Spleen (tissue), 11 donors: ENCODE data around the gene RBM23. TPM values are rescaled to one million over a fixed set of nuclear protein-coding genes. Genes with fewer than 3 reads are reported as not detected.

Source experiments
- DNase-seq: peaks from one replicate; pipeline ENCODE4 v3.0.0-alpha.2; 2020
- H3K27ac ChIP-seq, 8 donors: fragments of 200-600 bp; sonication (generic) in 7 of 8; 1 replicate in 4 of 8; 2 replicates in 4 of 8; pipeline versions ENCODE4 v1.5.0 to v1.8.0; 2016 to 2021; ENCODE audit warnings: inconsistent platforms in 4 of 8, mild to moderate bottlenecking in 4 of 8, moderate library complexity in 1 of 8
- H3K27me3 ChIP-seq, 7 donors: fragments of 200-600 bp; sonication (generic) in 6 of 7; replicated peaks in 1 of 7; 1 replicate in 4 of 7; 2 replicates in 3 of 7; pipeline versions ENCODE4 v1.5.0 to v1.8.0; 2016 to 2021; ENCODE audit warnings: inconsistent platforms in 3 of 7, mild to moderate bottlenecking in 1 of 7
- H3K36me3 ChIP-seq, 6 donors: fragments of 200-600 bp; sonication (generic) in 5 of 6; 1 replicate in 4 of 6; 2 replicates in 2 of 6; pipeline versions ENCODE4 v1.5.0 to v1.8.0; 2016 to 2021; ENCODE audit warnings: inconsistent platforms in 2 of 6
- H3K4me1 ChIP-seq, 6 donors: fragments of 200-600 bp; sonication (generic) in 5 of 6; 1 replicate in 3 of 6; 2 replicates in 3 of 6; pipeline versions ENCODE4 v1.5.0 to v1.8.0; 2016 to 2021; ENCODE audit warnings: inconsistent platforms in 3 of 6
- H3K4me3 ChIP-seq, 8 donors: fragments of 200-600 bp; sonication (generic) in 7 of 8; 1 replicate in 4 of 8; 2 replicates in 4 of 8; pipeline versions ENCODE4 v1.5.0 to v1.8.0; 2016 to 2021; ENCODE audit warnings: inconsistent platforms in 4 of 8, mild to moderate bottlenecking in 4 of 8, moderate library complexity in 2 of 8
- H3K9me3 ChIP-seq, 8 donors: fragments of 200-600 bp; sonication (generic) in 7 of 8; 1 replicate in 4 of 8; 2 replicates in 4 of 8; pipeline versions ENCODE4 v1.5.0 to v1.8.0; 2016 to 2021; ENCODE audit warnings: inconsistent platforms in 4 of 8
- CTCF ChIP-seq, 11 experiments: fragments of 200-600 bp in 7 of 11; fragments of 450-650 bp in 4 of 11; sonication (generic) in 4 of 11; IDR thresholded peaks in 8 of 11; conservative IDR thresholded peaks in 3 of 11; 1 replicate in 7 of 11; 2 replicates in 4 of 11; pipeline versions ENCODE4 v1.4.0 to v1.8.0; 2016 to 2021; ENCODE audit warnings: antibody characterized with exemption in 11 of 11, inconsistent platforms in 4 of 11, mild to moderate bottlenecking in 1 of 11
- POLR2A ChIP-seq, 3 donors: fragments of 450-650 bp; IDR thresholded peaks; one replicate each; pipeline ENCODE4 v1.5.1; 2017; ENCODE audit warnings: antibody characterized with exemption in 3 of 3, mild to moderate bottlenecking in 1 of 3
- POLR2AphosphoS5 ChIP-seq, 3 donors: sonication (generic); formaldehyde crosslinking; IDR thresholded peaks; one replicate each; pipeline ENCODE4 v1.5.1; 2017; ENCODE audit warnings: antibody characterized with exemption in 3 of 3
- WGBS, 5 donors: extraction: QIAGEN DNeasy Blood & Tissue Kit in 3 of 5; methylation state at CpG; one replicate each; pipeline versions ENCODE4 v1.1.5 to v1.1.7; 2013 to 2018; 5-methylcytosine and 5-hydroxymethylcytosine counted together
- intact Hi-C: fragments of 100-400 bp; cut with DNase I; formaldehyde crosslinking; loops from one replicate; pipeline ENCODE4 v1.15.0; 2023; ENCODE audit warnings: low total_unique reads
- polyA plus RNA-seq, 3 donors: library from polyadenylated mRNA; stranded (reverse); fragments of 200-250 nt; gene quantifications; one replicate each; pipeline ENCODE4 v1.2.1, GENCODE V29; 2013
- total RNA-seq, 7 donors: library from RNA; depleted of rRNA in 3 of 7; stranded (reverse); fragments of >200 nt in 3 of 7; fragmentation: NEBNext Ultra II Directional in 4 of 7; extraction: Animal tissue kit (Norgen Biotek cat#: 25700) in 4 of 7; gene quantifications; one replicate each; pipeline versions ENCODE4 v1.1.0 to v1.2.1, GENCODE V29; 2016 to 2021
- donor health status: healthy with polysubstance abuse.
- donor health status: DM: no; HTN: no; CAD: no; lungs with moderate emphysema.
- donor health status: DM: no; HTN: no; CAD: no.
- donor health status: Bipolar disorder and iron deficiency.
- donor health status: healthy.
- donor health status: DM: no; HTN: no; CAD: no.
- donor health status: DM: yes; HTN: yes; CAD: no.

The RBM23 gene
- total and polyA plus RNA-seq, 10 donors: 19.0 to 875 (median 93.2) TPM

DNA sequence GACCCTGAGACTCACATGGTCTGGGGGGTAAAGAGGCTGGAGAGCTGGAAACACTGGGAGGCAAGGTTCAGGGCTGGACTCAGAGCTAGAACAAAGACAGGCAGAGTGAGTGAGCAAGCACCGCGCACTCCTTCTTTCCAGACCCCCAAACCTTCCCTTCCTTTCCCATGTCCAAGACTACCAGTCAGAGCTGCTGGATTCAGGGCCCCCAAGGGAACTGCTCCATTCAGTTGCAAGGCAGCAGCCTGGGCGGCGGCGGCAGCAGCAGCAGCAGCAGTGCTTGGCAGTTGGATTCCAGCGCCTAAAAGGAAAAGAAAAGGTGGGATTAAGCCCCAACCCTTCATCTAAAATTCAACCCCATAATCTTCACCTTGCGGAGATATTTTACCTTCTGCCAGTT, 17.1 kb downstream of the RBM23 start:
- intact Hi-C loops: no loop called here
- Histone ChIP-seq H3K9me3 (no peaks in the 10 kb centered on the region), H3K36me3 (peaks cover 19 to 99% (median 69%) of the 10 kb centered on the region in 6 donors), H3K4me3 (no peak overlapping the region), H3K27me3 (no peaks in the 10 kb centered on the region), H3K4me1 (peaks cover 0 to 14% (median 6%) of the 10 kb centered on the region in 6 donors), H3K27ac (no peak overlapping the region)
- 92 to 98% (median 97%) methylated on average over 7 of the region's 7 CpGs for WGBS, 5 donors
- DNase-seq: no peak
- TF ChIP-seq POLR2AphosphoS5 (IDR thresholded peaks at IDR 0.05): peak in 1 of 3 donors; percentile 18
- no peak for TF ChIP-seq CTCF (IDR thresholded peaks at IDR 0.05 in 8 of 11, conservative IDR thresholded peaks at IDR 0.05 in 3 of 11)

DNA sequence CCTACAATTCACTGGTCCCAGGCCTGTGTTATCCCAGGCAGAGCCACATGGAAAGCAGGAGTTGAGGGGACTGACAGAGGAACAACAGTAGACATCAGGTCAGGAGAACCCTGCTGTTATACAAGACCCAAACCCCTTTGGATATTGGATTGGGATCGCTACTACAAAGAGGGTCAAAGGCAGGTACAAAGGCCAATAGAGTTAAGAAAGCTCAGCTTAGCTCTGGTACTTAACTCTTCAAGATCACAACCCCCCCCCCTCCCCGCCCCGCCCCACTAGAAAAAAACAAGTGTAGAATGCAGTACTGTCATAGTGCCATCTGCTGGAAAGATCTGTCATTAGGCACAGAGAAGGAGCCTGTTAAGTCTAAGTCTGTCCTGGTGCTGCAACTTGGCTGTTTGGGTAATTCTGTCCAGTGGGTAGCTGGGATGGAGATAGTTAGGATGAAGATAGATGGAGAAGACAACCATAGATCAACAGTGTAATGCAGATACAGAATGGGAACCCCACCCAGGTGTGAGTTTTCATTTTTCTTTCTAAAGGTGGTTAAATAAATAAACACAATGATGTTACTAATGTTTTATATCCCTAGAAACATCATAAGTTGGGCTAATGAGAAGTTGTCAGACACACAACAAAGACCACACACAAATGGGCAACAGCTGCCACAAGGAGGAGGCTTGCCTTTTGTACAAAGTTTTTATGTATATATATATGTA, 18.7 kb downstream of the RBM23 start:
- no peak for TF ChIP-seq POLR2AphosphoS5 (IDR thresholded peaks at IDR 0.05)
- peak; percentile 22 to 80 (median 54) for TF ChIP-seq CTCF (IDR thresholded peaks at IDR 0.05 in 8 of 11, conservative IDR thresholded peaks at IDR 0.05 in 3 of 11)

DNA sequence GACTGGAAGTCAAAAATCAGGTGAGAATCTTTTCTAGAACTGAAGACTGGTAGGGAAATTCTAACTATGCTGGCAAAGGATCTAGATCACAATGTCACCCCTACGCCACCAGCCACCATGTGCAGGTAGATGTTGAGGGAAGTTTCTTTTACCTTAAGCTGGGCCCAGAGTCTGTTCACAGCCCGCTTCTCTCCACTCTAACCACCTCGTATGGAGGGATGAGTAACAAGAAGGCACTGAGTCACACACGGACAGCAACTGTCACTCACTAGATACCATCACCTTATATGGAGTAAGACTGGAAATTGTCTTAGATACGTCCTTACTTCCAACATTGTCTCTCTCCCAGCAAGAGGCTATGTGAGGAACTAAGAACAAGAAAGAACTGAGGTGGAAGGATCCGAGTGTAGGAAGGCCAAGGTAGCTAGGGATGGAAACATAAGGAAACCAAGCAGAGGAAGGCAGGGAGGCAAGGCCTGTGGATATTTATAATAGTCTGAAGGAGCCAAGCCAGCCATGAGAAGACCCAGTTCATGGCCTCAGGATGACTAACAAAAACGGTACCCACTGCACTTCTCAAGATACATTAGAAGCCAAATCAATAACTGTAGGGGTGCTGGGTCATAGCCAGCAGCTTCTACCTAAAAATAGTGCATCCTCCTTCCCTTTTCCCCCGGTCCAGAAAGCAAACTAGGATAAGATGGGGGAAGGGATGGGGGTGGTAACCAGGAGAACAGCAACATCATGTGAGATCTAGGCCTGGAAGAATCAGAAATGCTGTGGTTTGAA, 20.5 kb downstream of the RBM23 start:
- Histone ChIP-seq H3K36me3 (peaks cover 3 to 81% (median 36%) of the 10 kb centered on the region in 6 donors), H3K4me1 (peaks cover 0 to 14% (median 6%) of the 10 kb centered on the region in 6 donors), H3K4me3 (no peak overlapping the region), H3K27ac (peak overlapping the region in 1 of 8 donors; percentile 27), H3K9me3 (no peaks in the 10 kb centered on the region), H3K27me3 (no peaks in the 10 kb centered on the region)
- intact Hi-C loops: no loop called here
- DNase-seq: no peak
- TF ChIP-seq POLR2A (IDR thresholded peaks at IDR 0.05) (no peak), CTCF (IDR thresholded peaks at IDR 0.05 in 8 of 11, conservative IDR thresholded peaks at IDR 0.05 in 3 of 11) (no peak), POLR2AphosphoS5 (IDR thresholded peaks at IDR 0.05) (no peak)
- WGBS, 5 donors: 69 to 87% (median 75%) methylated on average over 8 of the region's 8 CpGs

More for the DNA sequence above, 18.7 kb downstream of the RBM23 start:
- DNase-seq: no peak
- Histone ChIP-seq H3K27ac (peak overlapping the region in 3 of 8 donors; percentile 19 to 65 (median 48)), H3K36me3 (peaks cover 12 to 86% (median 53%) of the 10 kb centered on the region in 6 donors), H3K27me3 (no peaks in the 10 kb centered on the region), H3K4me3 (no peak overlapping the region), H3K4me1 (peaks cover 0 to 14% (median 6%) of the 10 kb centered on the region in 6 donors), H3K9me3 (no peaks in the 10 kb centered on the region)
- WGBS, 5 donors: 50 to 61% (median 58%) methylated on average over 3 of the region's 3 CpGs
- intact Hi-C loops: no loop called here

DNA sequence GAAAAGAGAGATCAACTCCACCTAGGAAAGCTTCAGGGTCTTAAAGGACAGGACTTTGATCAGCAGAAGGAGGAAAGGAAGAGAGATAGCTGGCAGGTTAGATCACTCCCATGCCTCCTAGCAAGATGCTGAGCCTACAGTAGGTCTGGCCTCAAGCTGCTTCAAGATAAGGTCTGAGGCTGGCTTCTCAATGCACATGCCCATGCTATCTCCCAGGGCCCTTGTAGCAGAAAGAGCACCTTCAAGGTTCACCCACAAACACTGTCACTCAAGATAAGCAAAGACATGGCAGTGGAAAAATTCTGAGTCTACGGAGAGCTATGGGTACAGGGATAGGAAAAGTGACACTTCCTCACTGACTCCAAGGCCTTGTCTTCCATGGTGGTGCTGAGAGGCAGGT, 21.6 kb downstream of the RBM23 start:
- Histone ChIP-seq H3K9me3 (no peaks in the 10 kb centered on the region), H3K27ac (peak overlapping the region in 1 of 8 donors; percentile 27), H3K27me3 (no peaks in the 10 kb centered on the region), H3K4me1 (peaks cover 0 to 14% (median 6%) of the 10 kb centered on the region in 6 donors), H3K36me3 (peaks cover 0 to 81% (median 25%) of the 10 kb centered on the region in 6 donors), H3K4me3 (no peak overlapping the region)
- TF ChIP-seq POLR2AphosphoS5 (IDR thresholded peaks at IDR 0.05): no peak
- no peak for TF ChIP-seq CTCF (IDR thresholded peaks at IDR 0.05 in 8 of 11, conservative IDR thresholded peaks at IDR 0.05 in 3 of 11)
- no peak for TF ChIP-seq POLR2A (IDR thresholded peaks at IDR 0.05)
- WGBS, 5 donors: 80 to 100% (median 95%) methylated on average over 1 of the region's 1 CpG
- intact Hi-C loops: no loop called here
- no peak for DNase-seq
